ENCODE measurements around the gene ATG12. TPM values are rescaled to one million over a fixed set of nuclear protein-coding genes. Genes with fewer than 3 reads are reported as not detected.
"Not testable (repeated sequence)": the region's sequence is repeated elsewhere in the genome, so short reads cannot be mapped to it uniquely, and the experiment has no call there.

The ATG12 gene
- total RNA-seq, 1 donor: 80.0 TPM

DNA sequence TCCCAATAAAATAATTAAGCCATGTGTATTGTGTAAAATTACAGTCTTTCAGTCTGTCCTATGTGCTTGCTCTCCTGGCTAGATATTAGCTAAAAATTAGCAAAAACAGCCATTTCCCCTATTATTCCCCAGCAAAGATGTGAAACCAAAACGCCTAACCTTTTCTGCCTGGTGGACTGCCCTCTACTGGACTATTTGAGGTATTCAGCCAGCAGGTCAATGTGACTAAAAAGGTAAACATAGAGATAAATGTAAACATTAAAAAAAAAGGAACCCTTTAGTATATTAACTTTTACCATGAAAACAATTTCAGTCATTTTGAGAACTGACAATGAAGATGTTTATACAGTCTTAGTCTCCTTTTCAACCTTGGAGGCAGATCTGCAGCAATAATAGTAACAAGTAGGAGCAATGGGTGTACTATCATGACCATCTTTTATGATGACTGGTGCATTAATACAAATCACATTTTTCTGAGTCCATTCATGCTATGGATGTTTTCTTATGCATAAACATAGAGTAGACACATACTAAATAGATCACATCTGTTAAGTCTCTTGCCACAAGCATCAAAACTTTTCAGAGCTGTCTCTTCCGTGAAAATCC, 10.1 kb downstream of the ATG12 start:
- no peak overlapping the region for H2AFZ ChIP-seq (ENCODE audit: low read length)
- no peak overlapping the region for H3K4me2 ChIP-seq (ENCODE audit: insufficient read depth, low read length)
- peaks cover 7% of the 10 kb centered on the region for H4K20me1 ChIP-seq (ENCODE audit: insufficient read depth, low read length)
- TF ChIP-seq, protein P1, sequence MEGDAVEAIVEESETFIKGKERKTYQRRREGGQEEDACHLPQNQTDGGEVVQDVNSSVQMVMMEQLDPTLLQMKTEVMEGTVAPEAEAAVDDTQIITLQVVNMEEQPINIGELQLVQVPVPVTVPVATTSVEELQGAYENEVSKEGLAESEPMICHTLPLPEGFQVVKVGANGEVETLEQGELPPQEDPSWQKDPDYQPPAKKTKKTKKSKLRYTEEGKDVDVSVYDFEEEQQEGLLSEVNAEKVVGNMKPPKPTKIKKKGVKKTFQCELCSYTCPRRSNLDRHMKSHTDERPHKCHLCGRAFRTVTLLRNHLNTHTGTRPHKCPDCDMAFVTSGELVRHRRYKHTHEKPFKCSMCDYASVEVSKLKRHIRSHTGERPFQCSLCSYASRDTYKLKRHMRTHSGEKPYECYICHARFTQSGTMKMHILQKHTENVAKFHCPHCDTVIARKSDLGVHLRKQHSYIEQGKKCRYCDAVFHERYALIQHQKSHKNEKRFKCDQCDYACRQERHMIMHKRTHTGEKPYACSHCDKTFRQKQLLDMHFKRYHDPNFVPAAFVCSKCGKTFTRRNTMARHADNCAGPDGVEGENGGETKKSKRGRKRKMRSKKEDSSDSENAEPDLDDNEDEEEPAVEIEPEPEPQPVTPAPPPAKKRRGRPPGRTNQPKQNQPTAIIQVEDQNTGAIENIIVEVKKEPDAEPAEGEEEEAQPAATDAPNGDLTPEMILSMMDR (IDR thresholded peaks at IDR 0.05; ENCODE audit: extremely low read depth, low read depth, low read length): peak; percentile 84
- no peak overlapping the region for H3K4me3 ChIP-seq (ENCODE audit: insufficient read depth, low read length)
- H3K79me2 ChIP-seq (ENCODE audit: insufficient read depth, low read length): peaks cover 8% of the 10 kb centered on the region
- H3K27ac ChIP-seq (ENCODE audit: low read depth, low read length): no peak overlapping the region
- no peaks in the 10 kb centered on the region for H3K9me3 ChIP-seq (ENCODE audit: low read depth, low read length)
- no peaks in the 10 kb centered on the region for H3K27me3 ChIP-seq (ENCODE audit: insufficient read depth, low read length)
- no peaks in the 10 kb centered on the region for H3K4me1 ChIP-seq (ENCODE audit: insufficient read depth, low read length)
- DNase-seq (ENCODE audit: insufficient read length, low spot score, missing footprints): no peak
- H3K36me3 ChIP-seq (ENCODE audit: insufficient read depth, low read length): peaks cover 53% of the 10 kb centered on the region

DNA sequence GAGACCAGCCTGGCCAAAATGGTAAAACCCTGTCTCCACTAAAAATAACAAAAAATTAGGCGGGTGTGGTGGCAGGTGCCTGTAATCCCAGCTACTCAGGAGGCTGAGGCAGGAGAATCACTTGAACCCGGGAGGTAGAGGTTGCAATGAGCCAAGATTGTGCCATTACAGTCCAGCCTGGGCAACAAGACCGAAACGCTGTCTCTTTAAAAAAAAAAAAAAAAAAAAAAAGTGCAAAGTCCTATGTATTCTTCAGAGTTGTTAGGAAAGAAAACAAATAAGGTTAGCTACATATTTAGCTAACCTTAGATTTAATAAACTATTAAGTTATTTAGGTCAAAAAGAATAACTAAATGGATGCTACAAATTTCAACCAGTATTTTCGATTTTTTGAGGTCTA, 11.5 kb downstream of the ATG12 start:
- Histone ChIP-seq H4K20me1 (ENCODE audit: insufficient read depth, low read length) (peaks cover 7% of the 10 kb centered on the region), H3K4me3 (ENCODE audit: insufficient read depth, low read length) (no peak overlapping the region), H3K79me2 (ENCODE audit: insufficient read depth, low read length) (peaks cover 5% of the 10 kb centered on the region), H3K27ac (ENCODE audit: low read depth, low read length) (no peak overlapping the region), H3K36me3 (ENCODE audit: insufficient read depth, low read length) (peaks cover 40% of the 10 kb centered on the region), H3K4me1 (ENCODE audit: insufficient read depth, low read length) (no peaks in the 10 kb centered on the region), H3K4me2 (ENCODE audit: insufficient read depth, low read length) (no peak overlapping the region), H3K27me3 (ENCODE audit: insufficient read depth, low read length) (no peaks in the 10 kb centered on the region), H3K9me3 (ENCODE audit: low read depth, low read length) (no peaks in the 10 kb centered on the region), H2AFZ (ENCODE audit: low read length) (no peak overlapping the region)
- TF ChIP-seq, protein P1 (IDR thresholded peaks at IDR 0.05; ENCODE audit: extremely low read depth, low read depth, low read length): no peak
- no peak for DNase-seq (ENCODE audit: insufficient read length, low spot score, missing footprints)

DNA sequence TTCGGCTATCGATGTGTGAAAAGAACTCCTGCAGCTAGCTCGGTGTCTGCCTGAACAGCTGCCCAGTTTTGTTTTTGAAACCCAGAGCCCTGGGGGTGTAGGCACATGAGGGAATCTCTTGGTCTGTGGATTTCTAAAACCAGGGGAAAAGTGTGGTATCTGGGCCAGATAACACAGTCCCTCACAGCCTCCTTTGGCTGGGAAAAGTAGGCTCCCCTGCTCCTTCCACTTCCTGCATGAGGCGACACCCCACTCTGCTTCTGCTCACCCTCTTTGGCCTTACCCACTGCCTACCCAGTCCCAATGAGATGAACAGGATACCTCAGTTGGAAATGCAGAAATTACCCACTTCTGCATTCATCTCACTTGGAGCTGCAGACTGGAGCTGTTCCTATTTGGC, 15.4 kb downstream of the ATG12 start:
- TF ChIP-seq, protein P1 (IDR thresholded peaks at IDR 0.05; ENCODE audit: extremely low read depth, low read depth, low read length): no peak
- Histone ChIP-seq H3K27ac (ENCODE audit: low read depth, low read length) (no peak overlapping the region), H3K79me2 (ENCODE audit: insufficient read depth, low read length) (no peaks in the 10 kb centered on the region), H3K27me3 (ENCODE audit: insufficient read depth, low read length) (no peaks in the 10 kb centered on the region), H3K36me3 (ENCODE audit: insufficient read depth, low read length) (peaks cover 16% of the 10 kb centered on the region), H3K4me1 (ENCODE audit: insufficient read depth, low read length) (no peaks in the 10 kb centered on the region), H3K4me2 (ENCODE audit: insufficient read depth, low read length) (no peak overlapping the region), H3K9me3 (ENCODE audit: low read depth, low read length) (no peaks in the 10 kb centered on the region), H2AFZ (ENCODE audit: low read length) (no peak overlapping the region), H4K20me1 (ENCODE audit: insufficient read depth, low read length) (peaks cover 2% of the 10 kb centered on the region), H3K4me3 (ENCODE audit: insufficient read depth, low read length) (no peak overlapping the region)
- DNase-seq (ENCODE audit: insufficient read length, low spot score, missing footprints): no peak

DNA sequence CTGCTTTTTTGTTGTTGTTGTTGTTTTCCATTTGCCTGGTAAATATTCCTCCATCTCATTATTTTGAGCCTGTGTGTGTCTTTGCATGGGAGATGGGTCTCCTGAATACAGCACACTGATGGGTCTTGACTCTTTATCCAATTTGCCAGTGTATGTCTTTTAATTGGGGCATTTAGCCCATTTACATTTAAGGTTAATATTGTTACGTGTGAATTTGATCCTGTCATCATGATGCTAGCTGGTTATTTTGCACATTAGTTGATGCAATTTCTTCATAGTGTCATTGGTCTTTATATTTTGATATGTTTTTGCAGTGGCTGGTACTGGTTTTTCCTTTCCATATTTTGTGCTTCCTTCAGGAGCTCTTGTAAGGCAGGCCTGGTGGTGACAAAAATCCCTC, 16.4 kb downstream of the ATG12 start:
- H3K9me3 ChIP-seq (ENCODE audit: low read depth, low read length); H3K79me2 ChIP-seq (ENCODE audit: insufficient read depth, low read length); DNase-seq (ENCODE audit: insufficient read length, low spot score, missing footprints); H4K20me1 ChIP-seq (ENCODE audit: insufficient read depth, low read length); H2AFZ ChIP-seq (ENCODE audit: low read length); H3K4me2 ChIP-seq (ENCODE audit: insufficient read depth, low read length); H3K27me3 ChIP-seq (ENCODE audit: insufficient read depth, low read length); H3K27ac ChIP-seq (ENCODE audit: low read depth, low read length); H3K4me1 ChIP-seq (ENCODE audit: insufficient read depth, low read length); H3K36me3 ChIP-seq (ENCODE audit: insufficient read depth, low read length); H3K4me3 ChIP-seq (ENCODE audit: insufficient read depth, low read length): not testable (repeated sequence)

All from osteoblast (primary cell).